CD4-positive, alpha-beta memory T cell (primary cell): ENCODE results near the gene OLIG3. TPM values are rescaled to one million over a fixed set of nuclear protein-coding genes. Genes with fewer than 3 reads are reported as not detected.
A peak's percentile ranks its signal among the peaks of the same experiment; 100 is the strongest.

ENCODE experiments used
- CTCF ChIA-PET: fragments of 350-600 bp; sonication (Branson Sonifier 250); formaldehyde crosslinking; loops from one replicate; lab custom pipeline; 2021; ENCODE audit warnings: inconsistent platforms; ENCODE audit not compliant: partially characterized antibody; lab: Charles Lee
- POLR2A ChIA-PET: fragments of 350-600 bp; sonication (Branson Sonifier 250); formaldehyde crosslinking; loops from one replicate; lab custom pipeline; 2021; ENCODE audit not compliant: partially characterized antibody; lab: Charles Lee
- DNase-seq, 5 donors: peaks; one replicate each; pipeline versions ENCODE4 v3.0.0 to v3.0.0-alpha.2; 2020 to 2022; ENCODE audit warnings: mixed read lengths in 1 of 5
- H3K27ac ChIP-seq: one replicate; pipeline ENCODE4 v1.7.0; 2013; ENCODE audit warnings: low read depth, low read length
- H3K27me3 ChIP-seq: 2 replicates; pipeline ENCODE4 v1.7.0; 2013; ENCODE audit warnings: mild to moderate bottlenecking, low read length, moderate library complexity; ENCODE audit not compliant: insufficient read depth
- H3K36me3 ChIP-seq: 2 replicates; pipeline ENCODE4 v1.7.0; 2013; ENCODE audit warnings: mild to moderate bottlenecking, low read length, moderate library complexity; ENCODE audit not compliant: insufficient read depth
- H3K4me1 ChIP-seq: 2 replicates; pipeline ENCODE4 v1.7.0; 2013; ENCODE audit warnings: mild to moderate bottlenecking, low read length, moderate library complexity; ENCODE audit not compliant: insufficient read depth
- H3K4me3 ChIP-seq, 2 donors: one replicate each; pipeline ENCODE4 v1.7.0; 2013; ENCODE audit warnings: low read length in 2 of 2, mild to moderate bottlenecking in 1 of 2
- H3K9me3 ChIP-seq, 2 donors: one replicate each; pipeline ENCODE4 v1.7.0; 2013; ENCODE audit warnings: low read length in 2 of 2, control low read depth in 1 of 2; ENCODE audit not compliant: control insufficient read depth in 1 of 2
- H3K27ac Mint-ChIP-seq, 7 donors: one replicate each; pipeline ENCODE4 v1.8.0; 2020 to 2021; ENCODE audit warnings: mixed read lengths in 7 of 7, mild to moderate bottlenecking in 6 of 7, inconsistent platforms in 3 of 7, moderate library complexity in 3 of 7
- H3K27me3 Mint-ChIP-seq, 2 donors: one replicate each; pipeline ENCODE4 v1.8.0; 2020 to 2021; ENCODE audit warnings: mixed read lengths in 2 of 2
- H3K36me3 Mint-ChIP-seq, 2 donors: one replicate each; pipeline ENCODE4 v1.8.0; 2020 to 2021; ENCODE audit warnings: mixed read lengths in 2 of 2, inconsistent platforms in 1 of 2, mild to moderate bottlenecking in 1 of 2
- H3K4me1 Mint-ChIP-seq, 4 donors: one replicate each; pipeline ENCODE4 v1.8.0; 2020 to 2021; ENCODE audit warnings: mixed read lengths in 4 of 4, mild to moderate bottlenecking in 1 of 4
- H3K4me3 Mint-ChIP-seq, 8 donors: one replicate each; pipeline ENCODE4 v1.8.0; 2020 to 2021; ENCODE audit warnings: mixed read lengths in 8 of 8, mild to moderate bottlenecking in 7 of 8, moderate library complexity in 6 of 8, inconsistent platforms in 3 of 8
- H3K9me3 Mint-ChIP-seq, 8 donors: one replicate each; pipeline ENCODE4 v1.8.0; 2020 to 2021; ENCODE audit warnings: mixed read lengths in 8 of 8, mild to moderate bottlenecking in 5 of 8, inconsistent platforms in 3 of 8, moderate library complexity in 1 of 8
- intact Hi-C: fragments of 100-400 bp; cut with micrococcal nuclease; formaldehyde crosslinking; loops from one replicate; pipeline ENCODE4 v1.15.1; 2023
- polyA plus RNA-seq, 2 donors: library from polyadenylated mRNA; unstranded; fragments of 300-500 nt; fragmentation: Illumina TruSeq; gene quantifications; one replicate each; pipeline ENCODE4 v1.2.3, GENCODE V29; 2021
- total RNA-seq, 2 experiments: library from RNA; stranded (reverse); gene quantifications; one replicate each; pipeline ENCODE4 v1.2.3, GENCODE V29; 2021

Gene OLIG3
- total RNA-seq (not detected), polyA plus RNA-seq (not detected)

GRCh38 chr6:137494281-137494987 is at the start of gene OLIG3:
Gene OLIG3 (minus strand): TSS chr6:137494394. CDS start chr6:137494170, 224 bp downstream.
- no peaks in the 10 kb centered on the region for H3K36me3 Mint-ChIP-seq
- DNase-seq, result no peak
- ChIA-PET POLR2A (interaction anchor here (0.9 to 1.5 kb wide), 4 partner anchors 8 to 65 kb away, joined by 3 to 5 read pairs (median 4); no protein-coding TSS in a partner anchor), CTCF (interaction anchor here (1.4 to 3.5 kb wide), 3 partner anchors 65 to 152 kb away, joined by 4 to 20 read pairs (median 7); no protein-coding TSS in a partner anchor)
- intact Hi-C loops, result no loop called here
- peaks cover 31 to 74% (median 52%) of the 10 kb centered on the region in 4 donors for H3K4me1 Mint-ChIP-seq
- peak within 1 kb of the TSS in 5 of 7 donors; percentile 52 to 82 (median 73) for H3K27ac Mint-ChIP-seq
- peaks cover 0 to 36% (median 11%) of the 10 kb centered on the region in 8 donors for H3K9me3 Mint-ChIP-seq
- Histone ChIP-seq H3K9me3 (no peaks in the 10 kb centered on the region), H3K36me3 (no peaks in the 10 kb centered on the region), H3K4me3 (peak within 1 kb of the TSS in 1 of 2 donors; percentile 1), H3K27me3 (peaks cover 92% of the 10 kb centered on the region), H3K4me1 (peaks cover 61% of the 10 kb centered on the region), H3K27ac (no peak within 1 kb of the TSS)
- H3K4me3 Mint-ChIP-seq, result peak within 1 kb of the TSS; percentile 49 to 81 (median 66)
- H3K27me3 Mint-ChIP-seq, result peaks cover 76 to 77% of the 10 kb centered on the region in 2 donors

- Histone ChIP-seq H3K27me3 (no peaks in the 10 kb centered on the region), H3K4me3 (no peak overlapping the region), H3K9me3 (no peaks in the 10 kb centered on the region), H3K4me1 (peaks cover 10% of the 10 kb centered on the region), H3K36me3 (no peaks in the 10 kb centered on the region), H3K27ac (no peak overlapping the region)
- CTCF ChIA-PET, result interaction anchor here (1.1 to 1.5 kb wide), 3 partner anchors 9 to 202 kb away, joined by 3 to 5 read pairs (median 4); no protein-coding TSS in a partner anchor
- H3K27me3 Mint-ChIP-seq, result no peaks in the 10 kb centered on the region
- peak overlapping the region in 2 of 8 donors; percentile 11 to 31 for H3K4me3 Mint-ChIP-seq
- peak overlapping the region in 1 of 7 donors; percentile 13 for H3K27ac Mint-ChIP-seq
- peaks cover 0 to under 1% of the 10 kb centered on the region in 2 donors for H3K36me3 Mint-ChIP-seq
- intact Hi-C loops, result no loop called here
- DNase-seq, result no peak
- H3K9me3 Mint-ChIP-seq, result peaks cover 0 to 5% (median 0%) of the 10 kb centered on the region in 8 donors
- H3K4me1 Mint-ChIP-seq, result peaks cover 2 to 25% (median 11%) of the 10 kb centered on the region in 4 donors
- POLR2A ChIA-PET, result interaction anchor here (0.9 kb wide), 1 partner anchor 16 kb away, joined by 4 read pairs; no protein-coding TSS in a partner anchor
Observed at GRCh38 chr6:137543114-137543513, 48.9 kb upstream of the OLIG3 start.

- DNase-seq, result no peak
- Mint-ChIP-seq H3K9me3 (peaks cover 0 to 5% (median 0%) of the 10 kb centered on the region in 8 donors), H3K4me3 (peak overlapping the region in 4 of 8 donors; percentile 0 to 31 (median 6)), H3K36me3 (no peaks in the 10 kb centered on the region), H3K27ac (peak overlapping the region in 1 of 7 donors; percentile 7), H3K27me3 (no peaks in the 10 kb centered on the region), H3K4me1 (peaks cover 2 to 25% (median 11%) of the 10 kb centered on the region in 4 donors)
- no peaks in the 10 kb centered on the region for H3K9me3 ChIP-seq
- CTCF ChIA-PET, result interaction anchor here (1.2 to 1.5 kb wide), 3 partner anchors 10 to 28 kb away, joined by 4 to 5 read pairs (median 4); no protein-coding TSS in a partner anchor
- POLR2A ChIA-PET, result no interaction called here
- no peaks in the 10 kb centered on the region for H3K27me3 ChIP-seq
- no peaks in the 10 kb centered on the region for H3K36me3 ChIP-seq
- H3K27ac ChIP-seq, result no peak overlapping the region
- intact Hi-C loops, result no loop called here
- H3K4me3 ChIP-seq, result no peak overlapping the region
- H3K4me1 ChIP-seq, result peaks cover 12% of the 10 kb centered on the region
Observed at GRCh38 chr6:137542713-137543112, 48.5 kb upstream of the OLIG3 start.

GRCh38 chr6:137541534-137542063 is 47.4 kb upstream of the OLIG3 start:
- no peak for DNase-seq
- H3K36me3 Mint-ChIP-seq, result no peaks in the 10 kb centered on the region
- H3K4me1 Mint-ChIP-seq, result peaks cover 2 to 25% (median 11%) of the 10 kb centered on the region in 4 donors
- peaks cover 0 to 5% (median 0%) of the 10 kb centered on the region in 8 donors for H3K9me3 Mint-ChIP-seq
- Histone ChIP-seq H3K4me3 (no peak overlapping the region), H3K27me3 (no peaks in the 10 kb centered on the region), H3K4me1 (peaks cover 23% of the 10 kb centered on the region), H3K27ac (no peak overlapping the region), H3K36me3 (no peaks in the 10 kb centered on the region), H3K9me3 (no peaks in the 10 kb centered on the region)
- ChIA-PET POLR2A (no interaction called here), CTCF (interaction anchor here (1.2 kb wide), 1 partner anchor 29 kb away, joined by 4 read pairs; no protein-coding TSS in a partner anchor)
- intact Hi-C loops, result no loop called here
- no peak overlapping the region for H3K27ac Mint-ChIP-seq
- H3K27me3 Mint-ChIP-seq, result no peaks in the 10 kb centered on the region
- H3K4me3 Mint-ChIP-seq, result no peak overlapping the region

GRCh38 chr6:137536104-137536773 is 42.0 kb upstream of the OLIG3 start:
- H3K36me3 ChIP-seq, result no peaks in the 10 kb centered on the region
- H3K4me1 ChIP-seq, result peaks cover 30% of the 10 kb centered on the region
- no peaks in the 10 kb centered on the region for H3K27me3 ChIP-seq
- DNase-seq, result peak in 4 of 5 donors; percentile 14 to 63 (median 52)
- H3K27ac ChIP-seq, result no peak overlapping the region
- CTCF ChIA-PET, result interaction anchor here (1.7 to 2.9 kb wide), 3 partner anchors 24 to 54 kb away, joined by 4 to 12 read pairs (median 8); no protein-coding TSS in a partner anchor
- Mint-ChIP-seq H3K4me3 (no peak overlapping the region), H3K4me1 (peaks cover 0 to 7% (median 0%) of the 10 kb centered on the region in 4 donors), H3K27ac (no peak overlapping the region), H3K27me3 (peaks cover 2 to 3% of the 10 kb centered on the region in 2 donors), H3K9me3 (peaks cover 0 to 4% (median 0%) of the 10 kb centered on the region in 8 donors), H3K36me3 (no peaks in the 10 kb centered on the region)
- no peak overlapping the region for H3K4me3 ChIP-seq
- H3K9me3 ChIP-seq, result no peaks in the 10 kb centered on the region
- POLR2A ChIA-PET, result interaction anchor here (0.9 to 3.1 kb wide), 4 partner anchors 16 to 46 kb away, joined by 3 to 38 read pairs (median 4); no protein-coding TSS in a partner anchor
- intact Hi-C loops, result loop anchor here (1.0 to 5.0 kb wide), 4 partner anchors 13 to 53 kb away; no protein-coding TSS in a partner anchor

- CTCF ChIA-PET, result no interaction called here
- intact Hi-C loops, result no loop called here
Observed at GRCh38 chr6:137531376-137532092, 37.3 kb upstream of the OLIG3 start.

More at GRCh38 chr6:137531376-137532092, 37.3 kb upstream of the OLIG3 start:
- H3K27me3 ChIP-seq, result no peaks in the 10 kb centered on the region
- peaks cover 0 to 11% (median 0%) of the 10 kb centered on the region in 4 donors for H3K4me1 Mint-ChIP-seq
- H3K9me3 ChIP-seq, result no peaks in the 10 kb centered on the region
- H3K36me3 Mint-ChIP-seq, result no peaks in the 10 kb centered on the region
- H3K4me3 Mint-ChIP-seq, result no peak overlapping the region
- no peak overlapping the region for H3K27ac ChIP-seq
- H3K9me3 Mint-ChIP-seq, result peaks cover under 1 to 6% (median 2%) of the 10 kb centered on the region in 8 donors
- POLR2A ChIA-PET, result no interaction called here
- H3K36me3 ChIP-seq, result no peaks in the 10 kb centered on the region
- H3K27ac Mint-ChIP-seq, result peak overlapping the region in 1 of 7 donors; percentile 62
- no peak for DNase-seq
- H3K4me3 ChIP-seq, result no peak overlapping the region
- peaks cover 17% of the 10 kb centered on the region for H3K4me1 ChIP-seq
- H3K27me3 Mint-ChIP-seq, result peaks cover 7 to 11% of the 10 kb centered on the region in 2 donors
